GM12872 (cell line): Measurements from ENCODE around the gene PSEN2.

Source experiments
- CTCF ChIP-seq: IDR thresholded peaks from 3 replicates; pipeline ENCODE4 v1.5.1; 2011; ENCODE audit warnings: low read depth, mild to moderate bottlenecking, low read length, moderate library complexity; ENCODE audit not compliant: insufficient read depth

PSEN2 gene

GRCh38 chr1:226883630-226884029 is 13.2 kb downstream of the PSEN2 start:
- TF ChIP-seq CTCF = no peak

- no peak for TF ChIP-seq CTCF
Measured at GRCh38 chr1:226884116-226884625, 13.8 kb downstream of the PSEN2 start.

GRCh38 chr1:226884966-226885820 is 14.8 kb downstream of the PSEN2 start:
- no peak for TF ChIP-seq CTCF

DNA sequence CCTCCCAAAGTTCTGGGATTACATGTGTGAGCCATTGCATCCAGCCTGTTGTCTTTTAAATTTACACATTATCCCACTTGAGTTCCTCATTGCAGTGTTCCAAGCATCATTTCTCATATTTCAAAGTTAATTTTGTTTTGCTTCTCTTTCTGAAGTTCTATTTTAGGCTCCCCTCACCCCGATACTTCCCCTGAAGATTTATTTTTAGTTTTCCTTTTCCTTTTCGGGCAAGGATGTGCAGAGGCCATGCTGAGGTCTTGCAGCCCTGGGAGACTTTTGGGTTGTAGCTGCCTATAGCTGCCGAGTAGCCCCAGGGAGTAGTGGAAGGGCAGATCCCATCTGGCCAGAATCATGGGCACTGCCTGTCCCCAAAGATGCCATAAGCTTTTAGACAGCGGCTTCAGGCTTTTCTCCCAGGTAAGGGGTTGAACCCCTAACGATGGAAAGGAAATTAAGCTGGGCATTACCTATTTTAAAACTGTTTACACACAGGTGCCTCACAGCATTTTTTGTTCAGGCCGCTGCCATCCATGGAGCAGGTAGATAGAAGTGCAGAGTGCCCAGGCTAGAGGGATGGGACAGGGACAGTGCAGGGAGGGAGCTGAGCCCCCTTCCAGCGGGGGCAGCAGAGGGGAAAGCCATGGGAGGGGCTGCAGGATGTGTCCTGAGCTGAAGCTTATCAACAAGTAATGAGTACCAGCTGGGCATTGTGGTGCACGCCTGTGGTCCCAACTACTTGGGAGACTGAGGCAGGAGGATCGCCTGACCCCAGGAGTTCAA is 15.9 kb downstream of the PSEN2 start:
- no peak for TF ChIP-seq CTCF

DNA sequence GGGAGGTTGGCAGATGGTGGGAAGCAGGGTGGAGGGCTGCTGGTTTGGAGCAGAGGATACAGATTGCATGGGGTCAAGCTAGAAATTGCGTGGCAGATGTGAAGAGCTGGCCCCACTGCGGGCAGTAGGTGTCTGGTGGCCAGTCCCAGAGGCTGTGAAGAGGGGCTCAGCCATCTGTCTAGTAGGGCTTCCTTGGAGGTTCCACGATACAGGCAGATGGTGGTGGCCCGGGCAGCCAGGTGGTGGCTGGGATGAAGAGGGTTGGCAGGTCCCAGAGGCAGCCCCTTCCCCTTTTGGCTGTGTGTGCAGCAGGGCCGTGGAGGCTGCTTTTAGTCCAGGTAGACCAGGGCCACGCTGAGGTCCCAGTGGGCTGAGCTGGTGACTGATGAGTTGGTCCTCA is 16.6 kb downstream of the PSEN2 start:
- no peak for TF ChIP-seq CTCF

DNA sequence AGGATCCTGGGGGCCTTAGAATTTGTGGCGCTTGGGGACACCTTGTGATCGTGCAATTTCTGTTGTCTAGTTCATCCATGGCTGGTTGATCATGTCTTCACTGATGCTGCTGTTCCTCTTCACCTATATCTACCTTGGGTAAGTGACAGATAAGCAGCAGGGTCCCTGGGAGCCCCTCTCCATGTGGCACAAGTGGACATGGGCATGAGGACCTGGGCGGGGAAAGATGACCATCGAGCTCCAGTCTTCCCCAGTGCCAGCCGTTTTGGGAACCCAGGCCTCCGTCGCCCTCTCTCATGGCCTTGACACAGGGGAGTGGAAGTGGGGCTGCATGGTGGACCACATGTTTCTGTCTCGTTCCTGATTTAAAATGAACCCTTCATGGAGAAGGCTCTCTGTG is 17.6 kb downstream of the PSEN2 start:
- no peak for TF ChIP-seq CTCF

DNA sequence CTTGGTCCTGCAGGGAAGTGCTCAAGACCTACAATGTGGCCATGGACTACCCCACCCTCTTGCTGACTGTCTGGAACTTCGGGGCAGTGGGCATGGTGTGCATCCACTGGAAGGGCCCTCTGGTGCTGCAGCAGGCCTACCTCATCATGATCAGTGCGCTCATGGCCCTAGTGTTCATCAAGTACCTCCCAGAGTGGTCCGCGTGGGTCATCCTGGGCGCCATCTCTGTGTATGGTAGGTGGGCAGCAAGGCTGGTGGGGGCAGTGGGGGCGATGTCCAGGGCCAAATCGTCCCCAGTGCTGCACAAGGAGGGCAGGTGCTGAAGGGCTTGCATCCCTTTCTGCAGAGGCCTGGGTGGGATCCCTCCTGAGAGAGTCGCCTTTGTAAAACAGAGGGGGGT is 18.4 kb downstream of the PSEN2 start:
- TF ChIP-seq CTCF = no peak
